Measurements from ENCODE around the gene RCC1. TPM values are rescaled to one million over a fixed set of nuclear protein-coding genes. Genes with fewer than 3 reads are reported as not detected.

Gene RCC1
- total and polyA plus RNA-seq, 2 experiments from 2014 or later: 36.9 to 97.4 TPM

DNA sequence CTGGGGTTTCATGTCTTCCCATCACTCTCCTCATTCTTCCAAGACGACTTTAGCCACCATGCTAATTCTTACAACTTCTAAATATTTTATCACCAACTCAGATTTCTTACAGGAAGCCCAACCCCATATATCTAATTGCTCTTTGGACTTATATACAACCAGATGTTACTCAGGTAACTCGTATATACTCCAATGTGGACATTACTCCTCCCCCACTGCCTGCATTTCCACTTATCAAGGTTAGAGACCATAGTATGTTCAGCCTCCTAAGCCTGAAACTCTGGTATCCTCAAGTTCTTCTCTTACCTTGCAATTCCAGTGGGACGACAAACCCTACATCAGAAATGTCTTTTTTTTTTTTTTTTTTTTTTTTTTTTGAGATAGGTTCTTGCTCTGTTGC, 2.7 kb upstream of the RCC1 start:
- Histone ChIP-seq H2AFZ (no peak overlapping the region), H3K9me2 (ENCODE audit: insufficient read depth) (no peaks in the 10 kb centered on the region), H3F3A (replicated peaks; ENCODE audit: low read depth) (peaks cover 26% of the 10 kb centered on the region), H3K27me3 (ENCODE audit: insufficient read depth) (no peaks in the 10 kb centered on the region), H3K36me3 (ENCODE audit: insufficient read depth) (peaks cover 22% of the 10 kb centered on the region), H3K4me3 (no peak overlapping the region), H4K20me1 (replicated peaks; ENCODE audit: insufficient read depth) (peaks cover 7% of the 10 kb centered on the region), H3K79me2 (replicated peaks; ENCODE audit: insufficient read depth) (peaks cover 22% of the 10 kb centered on the region), H3K4me2 (no peak overlapping the region), H3K4me1 (ENCODE audit: insufficient read depth) (peaks cover 8% of the 10 kb centered on the region), H3K27ac (ENCODE audit: low read depth) (no peak overlapping the region)
- peaks cover 32% of the 10 kb centered on the region for H3K36me3 Mint-ChIP-seq (ENCODE audit: low read depth)
- ATAC-seq (no peak), DNase-seq (ENCODE audit: low spot score) (no peak)
- TF ChIP-seq, protein P1, sequence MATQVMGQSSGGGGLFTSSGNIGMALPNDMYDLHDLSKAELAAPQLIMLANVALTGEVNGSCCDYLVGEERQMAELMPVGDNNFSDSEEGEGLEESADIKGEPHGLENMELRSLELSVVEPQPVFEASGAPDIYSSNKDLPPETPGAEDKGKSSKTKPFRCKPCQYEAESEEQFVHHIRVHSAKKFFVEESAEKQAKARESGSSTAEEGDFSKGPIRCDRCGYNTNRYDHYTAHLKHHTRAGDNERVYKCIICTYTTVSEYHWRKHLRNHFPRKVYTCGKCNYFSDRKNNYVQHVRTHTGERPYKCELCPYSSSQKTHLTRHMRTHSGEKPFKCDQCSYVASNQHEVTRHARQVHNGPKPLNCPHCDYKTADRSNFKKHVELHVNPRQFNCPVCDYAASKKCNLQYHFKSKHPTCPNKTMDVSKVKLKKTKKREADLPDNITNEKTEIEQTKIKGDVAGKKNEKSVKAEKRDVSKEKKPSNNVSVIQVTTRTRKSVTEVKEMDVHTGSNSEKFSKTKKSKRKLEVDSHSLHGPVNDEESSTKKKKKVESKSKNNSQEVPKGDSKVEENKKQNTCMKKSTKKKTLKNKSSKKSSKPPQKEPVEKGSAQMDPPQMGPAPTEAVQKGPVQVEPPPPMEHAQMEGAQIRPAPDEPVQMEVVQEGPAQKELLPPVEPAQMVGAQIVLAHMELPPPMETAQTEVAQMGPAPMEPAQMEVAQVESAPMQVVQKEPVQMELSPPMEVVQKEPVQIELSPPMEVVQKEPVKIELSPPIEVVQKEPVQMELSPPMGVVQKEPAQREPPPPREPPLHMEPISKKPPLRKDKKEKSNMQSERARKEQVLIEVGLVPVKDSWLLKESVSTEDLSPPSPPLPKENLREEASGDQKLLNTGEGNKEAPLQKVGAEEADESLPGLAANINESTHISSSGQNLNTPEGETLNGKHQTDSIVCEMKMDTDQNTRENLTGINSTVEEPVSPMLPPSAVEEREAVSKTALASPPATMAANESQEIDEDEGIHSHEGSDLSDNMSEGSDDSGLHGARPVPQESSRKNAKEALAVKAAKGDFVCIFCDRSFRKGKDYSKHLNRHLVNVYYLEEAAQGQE (IDR thresholded peaks at IDR 0.05; ENCODE audit: unreplicated experiment): no peak
- TF ChIP-seq, protein P2, sequence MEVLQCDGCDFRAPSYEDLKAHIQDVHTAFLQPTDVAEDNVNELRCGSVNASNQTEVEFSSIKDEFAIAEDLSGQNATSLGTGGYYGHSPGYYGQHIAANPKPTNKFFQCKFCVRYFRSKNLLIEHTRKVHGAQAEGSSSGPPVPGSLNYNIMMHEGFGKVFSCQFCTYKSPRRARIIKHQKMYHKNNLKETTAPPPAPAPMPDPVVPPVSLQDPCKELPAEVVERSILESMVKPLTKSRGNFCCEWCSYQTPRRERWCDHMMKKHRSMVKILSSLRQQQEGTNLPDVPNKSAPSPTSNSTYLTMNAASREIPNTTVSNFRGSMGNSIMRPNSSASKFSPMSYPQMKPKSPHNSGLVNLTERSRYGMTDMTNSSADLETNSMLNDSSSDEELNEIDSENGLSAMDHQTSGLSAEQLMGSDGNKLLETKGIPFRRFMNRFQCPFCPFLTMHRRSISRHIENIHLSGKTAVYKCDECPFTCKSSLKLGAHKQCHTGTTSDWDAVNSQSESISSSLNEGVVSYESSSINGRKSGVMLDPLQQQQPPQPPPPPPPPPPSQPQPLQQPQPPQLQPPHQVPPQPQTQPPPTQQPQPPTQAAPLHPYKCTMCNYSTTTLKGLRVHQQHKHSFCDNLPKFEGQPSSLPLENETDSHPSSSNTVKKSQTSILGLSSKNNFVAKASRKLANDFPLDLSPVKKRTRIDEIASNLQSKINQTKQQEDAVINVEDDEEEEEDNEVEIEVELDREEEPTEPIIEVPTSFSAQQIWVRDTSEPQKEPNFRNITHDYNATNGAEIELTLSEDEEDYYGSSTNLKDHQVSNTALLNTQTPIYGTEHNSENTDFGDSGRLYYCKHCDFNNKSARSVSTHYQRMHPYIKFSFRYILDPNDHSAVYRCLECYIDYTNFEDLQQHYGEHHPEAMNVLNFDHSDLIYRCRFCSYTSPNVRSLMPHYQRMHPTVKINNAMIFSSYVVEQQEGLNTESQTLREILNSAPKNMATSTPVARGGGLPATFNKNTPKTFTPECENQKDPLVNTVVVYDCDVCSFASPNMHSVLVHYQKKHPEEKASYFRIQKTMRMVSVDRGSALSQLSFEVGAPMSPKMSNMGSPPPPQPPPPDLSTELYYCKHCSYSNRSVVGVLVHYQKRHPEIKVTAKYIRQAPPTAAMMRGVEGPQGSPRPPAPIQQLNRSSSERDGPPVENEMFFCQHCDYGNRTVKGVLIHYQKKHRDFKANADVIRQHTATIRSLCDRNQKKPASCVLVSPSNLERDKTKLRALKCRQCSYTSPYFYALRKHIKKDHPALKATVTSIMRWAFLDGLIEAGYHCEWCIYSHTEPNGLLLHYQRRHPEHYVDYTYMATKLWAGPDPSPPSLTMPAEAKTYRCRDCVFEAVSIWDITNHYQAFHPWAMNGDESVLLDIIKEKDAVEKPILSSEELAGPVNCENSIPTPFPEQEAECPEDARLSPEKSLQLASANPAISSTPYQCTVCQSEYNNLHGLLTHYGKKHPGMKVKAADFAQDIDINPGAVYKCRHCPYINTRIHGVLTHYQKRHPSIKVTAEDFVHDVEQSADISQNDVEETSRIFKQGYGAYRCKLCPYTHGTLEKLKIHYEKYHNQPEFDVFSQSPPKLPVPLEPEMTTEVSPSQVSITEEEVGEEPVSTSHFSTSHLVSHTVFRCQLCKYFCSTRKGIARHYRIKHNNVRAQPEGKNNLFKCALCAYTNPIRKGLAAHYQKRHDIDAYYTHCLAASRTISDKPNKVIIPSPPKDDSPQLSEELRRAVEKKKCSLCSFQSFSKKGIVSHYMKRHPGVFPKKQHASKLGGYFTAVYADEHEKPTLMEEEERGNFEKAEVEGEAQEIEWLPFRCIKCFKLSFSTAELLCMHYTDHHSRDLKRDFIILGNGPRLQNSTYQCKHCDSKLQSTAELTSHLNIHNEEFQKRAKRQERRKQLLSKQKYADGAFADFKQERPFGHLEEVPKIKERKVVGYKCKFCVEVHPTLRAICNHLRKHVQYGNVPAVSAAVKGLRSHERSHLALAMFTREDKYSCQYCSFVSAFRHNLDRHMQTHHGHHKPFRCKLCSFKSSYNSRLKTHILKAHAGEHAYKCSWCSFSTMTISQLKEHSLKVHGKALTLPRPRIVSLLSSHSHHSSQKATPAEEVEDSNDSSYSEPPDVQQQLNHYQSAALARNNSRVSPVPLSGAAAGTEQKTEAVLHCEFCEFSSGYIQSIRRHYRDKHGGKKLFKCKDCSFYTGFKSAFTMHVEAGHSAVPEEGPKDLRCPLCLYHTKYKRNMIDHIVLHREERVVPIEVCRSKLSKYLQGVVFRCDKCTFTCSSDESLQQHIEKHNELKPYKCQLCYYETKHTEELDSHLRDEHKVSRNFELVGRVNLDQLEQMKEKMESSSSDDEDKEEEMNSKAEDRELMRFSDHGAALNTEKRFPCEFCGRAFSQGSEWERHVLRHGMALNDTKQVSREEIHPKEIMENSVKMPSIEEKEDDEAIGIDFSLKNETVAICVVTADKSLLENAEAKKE (CRISPR knock-in tag; IDR thresholded peaks at IDR 0.05): no peak
- TF ChIP-seq STAT1 (IDR thresholded peaks at IDR 0.05; ENCODE audit: unreplicated experiment) (no peak), NANOG (IDR thresholded peaks at IDR 0.05; ENCODE audit: borderline replicate concordance) (no peak), CREB1 (CRISPR knock-in tag; IDR thresholded peaks at IDR 0.05; ENCODE audit: low read depth) (no peak), ZNF114 (CRISPR knock-in tag; IDR thresholded peaks at IDR 0.05) (no peak), EZH2 (IDR thresholded peaks at IDR 0.05; ENCODE audit: low read depth, unreplicated experiment) (no peak), ZNF331 (CRISPR knock-in tag; IDR thresholded peaks at IDR 0.05; ENCODE audit: low read depth) (no peak), POLR2AphosphoS5 (IDR thresholded peaks at IDR 0.05; ENCODE audit: low read depth) (no peak), JUNB (IDR thresholded peaks at IDR 0.05; ENCODE audit: unreplicated experiment) (no peak), EZH2phosphoT487 (IDR thresholded peaks at IDR 0.05; ENCODE audit: unreplicated experiment) (no peak)
- TF ChIP-seq, protein P3, sequence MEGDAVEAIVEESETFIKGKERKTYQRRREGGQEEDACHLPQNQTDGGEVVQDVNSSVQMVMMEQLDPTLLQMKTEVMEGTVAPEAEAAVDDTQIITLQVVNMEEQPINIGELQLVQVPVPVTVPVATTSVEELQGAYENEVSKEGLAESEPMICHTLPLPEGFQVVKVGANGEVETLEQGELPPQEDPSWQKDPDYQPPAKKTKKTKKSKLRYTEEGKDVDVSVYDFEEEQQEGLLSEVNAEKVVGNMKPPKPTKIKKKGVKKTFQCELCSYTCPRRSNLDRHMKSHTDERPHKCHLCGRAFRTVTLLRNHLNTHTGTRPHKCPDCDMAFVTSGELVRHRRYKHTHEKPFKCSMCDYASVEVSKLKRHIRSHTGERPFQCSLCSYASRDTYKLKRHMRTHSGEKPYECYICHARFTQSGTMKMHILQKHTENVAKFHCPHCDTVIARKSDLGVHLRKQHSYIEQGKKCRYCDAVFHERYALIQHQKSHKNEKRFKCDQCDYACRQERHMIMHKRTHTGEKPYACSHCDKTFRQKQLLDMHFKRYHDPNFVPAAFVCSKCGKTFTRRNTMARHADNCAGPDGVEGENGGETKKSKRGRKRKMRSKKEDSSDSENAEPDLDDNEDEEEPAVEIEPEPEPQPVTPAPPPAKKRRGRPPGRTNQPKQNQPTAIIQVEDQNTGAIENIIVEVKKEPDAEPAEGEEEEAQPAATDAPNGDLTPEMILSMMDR (conservative IDR thresholded peaks at IDR 0.05; ENCODE audit: low read depth in 2 of 2): no peak
- TF ChIP-seq, protein P4, sequence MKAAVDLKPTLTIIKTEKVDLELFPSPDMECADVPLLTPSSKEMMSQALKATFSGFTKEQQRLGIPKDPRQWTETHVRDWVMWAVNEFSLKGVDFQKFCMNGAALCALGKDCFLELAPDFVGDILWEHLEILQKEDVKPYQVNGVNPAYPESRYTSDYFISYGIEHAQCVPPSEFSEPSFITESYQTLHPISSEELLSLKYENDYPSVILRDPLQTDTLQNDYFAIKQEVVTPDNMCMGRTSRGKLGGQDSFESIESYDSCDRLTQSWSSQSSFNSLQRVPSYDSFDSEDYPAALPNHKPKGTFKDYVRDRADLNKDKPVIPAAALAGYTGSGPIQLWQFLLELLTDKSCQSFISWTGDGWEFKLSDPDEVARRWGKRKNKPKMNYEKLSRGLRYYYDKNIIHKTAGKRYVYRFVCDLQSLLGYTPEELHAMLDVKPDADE (IDR thresholded peaks at IDR 0.05): no peak
- peaks cover 24% of the 10 kb centered on the region; the same call in 2 of the 3 replicates for H3K9me3 Mint-ChIP-seq
- no peak overlapping the region for H3K4me3 Mint-ChIP-seq
- H3K27me3 Mint-ChIP-seq (ENCODE audit: insufficient read depth, low read depth, poor library complexity): peaks cover 37% of the 10 kb centered on the region
- H3K27ac Mint-ChIP-seq: no peak overlapping the region
- peaks cover under 1% of the 10 kb centered on the region; the same call in 2 of the 3 replicates for H3K4me1 Mint-ChIP-seq

Measured in GM23338 (cell line).